BJ (cell line): ENCODE measurements around the gene SPON1. TPM values are rescaled to one million over a fixed set of nuclear protein-coding genes. Genes with fewer than 3 reads are reported as not detected.

Source experiments
- CTCF ChIA-PET: fragments of 350-600 bp; formaldehyde crosslinking; extraction: SDS; loops from one replicate; lab custom pipeline; 2021; ENCODE audit warnings: antibody characterized with exemption, inconsistent platforms; lab: Yijun Ruan, JAX
- POLR2A ChIA-PET: fragments of 300-600 bp; sonication (Branson Sonifier 250); formaldehyde crosslinking; extraction: SDS; loops from one replicate; lab custom pipeline; 2021; ENCODE audit warnings: antibody characterized with exemption; lab: Charles Lee
- DNase-seq: peaks from one replicate; pipeline ENCODE4 v3.0.0-alpha.2; 2011; ENCODE audit warnings: low read depth
- H3K27me3 ChIP-seq: 2 replicates; pipeline ENCODE4 v1.6.0; 2011; ENCODE audit warnings: low read length; ENCODE audit not compliant: control insufficient read depth, insufficient read depth
- H3K36me3 ChIP-seq: 2 replicates; pipeline ENCODE4 v1.5.1; 2011; ENCODE audit warnings: low read length; ENCODE audit not compliant: control insufficient read depth, insufficient read depth
- H3K4me3 ChIP-seq: 2 replicates; pipeline ENCODE4 v1.5.1; 2011; ENCODE audit warnings: low read depth, mild to moderate bottlenecking, control low read depth, low read length
- CTCF ChIP-seq: IDR thresholded peaks from 2 replicates; pipeline ENCODE4 v1.5.1; 2011; ENCODE audit warnings: low read depth, mild to moderate bottlenecking, control low read depth, inconsistent platforms, low read length, moderate library complexity; ENCODE audit not compliant: insufficient read depth
- polyA plus RNA-seq: library from polyadenylated mRNA; depleted of rRNA; stranded (reverse); fragments of >200 nt; gene quantifications from 2 replicates; pipeline ENCODE4 v1.2.3, GENCODE V29; 2011

SPON1 gene
- polyA plus RNA-seq, 1 experiment = not detected

- ChIA-PET POLR2A (no interaction called here), CTCF (interaction anchor here (1.3 kb wide), 1 partner anchor 122 kb away, joined by 3 read pairs; no protein-coding TSS in a partner anchor)
- no peak for TF ChIP-seq CTCF
- H3K27me3 ChIP-seq = no peaks in the 10 kb centered on the region
- no peak overlapping the region for H3K4me3 ChIP-seq
- no peak for DNase-seq
- peaks cover 2% of the 10 kb centered on the region for H3K36me3 ChIP-seq
Measured at GRCh38 chr11:14266622-14267021, 304.1 kb downstream of the SPON1 start.

- Histone ChIP-seq H3K4me3 (no peak overlapping the region), H3K27me3 (no peaks in the 10 kb centered on the region), H3K36me3 (peaks cover 2% of the 10 kb centered on the region)
- CTCF ChIA-PET = no interaction called here
- DNase-seq = no peak
- POLR2A ChIA-PET = no interaction called here
- TF ChIP-seq CTCF = no peak
Measured at GRCh38 chr11:14267861-14268635, 305.5 kb downstream of the SPON1 start.

- Histone ChIP-seq H3K36me3 (peaks cover 2% of the 10 kb centered on the region), H3K4me3 (no peak overlapping the region), H3K27me3 (no peaks in the 10 kb centered on the region)
- DNase-seq = no peak
- POLR2A ChIA-PET = interaction anchor here (0.6 kb wide), 1 partner anchor 185 kb away, joined by 22 read pairs; no protein-coding TSS in a partner anchor
- TF ChIP-seq CTCF = no peak
- CTCF ChIA-PET = no interaction called here
Measured at GRCh38 chr11:14269692-14270573, 307.4 kb downstream of the SPON1 start.

- Histone ChIP-seq H3K4me3 (no peak overlapping the region), H3K27me3 (no peaks in the 10 kb centered on the region), H3K36me3 (peaks cover under 1% of the 10 kb centered on the region)
- TF ChIP-seq CTCF = no peak
- POLR2A ChIA-PET = no interaction called here
- DNase-seq = no peak
- CTCF ChIA-PET = no interaction called here
Measured at GRCh38 chr11:14270690-14271542, 308.4 kb downstream of the SPON1 start.
